HG03442 (cell line): ENCODE data around the gene OR2H2.

ENCODE experiments used
- ATAC-seq: cut with Tn5 transposase; IDR thresholded peaks from one replicate; pipeline ENCODE4 v1.9.1; 2021; ENCODE audit warnings: mild to moderate bottlenecking, moderate library complexity; ENCODE audit not compliant: unreplicated experiment

Gene OR2H2

GRCh38 chr6:29590218-29590808, 5.4 kb downstream of the OR2H2 start:
- no peak for ATAC-seq

DNA sequence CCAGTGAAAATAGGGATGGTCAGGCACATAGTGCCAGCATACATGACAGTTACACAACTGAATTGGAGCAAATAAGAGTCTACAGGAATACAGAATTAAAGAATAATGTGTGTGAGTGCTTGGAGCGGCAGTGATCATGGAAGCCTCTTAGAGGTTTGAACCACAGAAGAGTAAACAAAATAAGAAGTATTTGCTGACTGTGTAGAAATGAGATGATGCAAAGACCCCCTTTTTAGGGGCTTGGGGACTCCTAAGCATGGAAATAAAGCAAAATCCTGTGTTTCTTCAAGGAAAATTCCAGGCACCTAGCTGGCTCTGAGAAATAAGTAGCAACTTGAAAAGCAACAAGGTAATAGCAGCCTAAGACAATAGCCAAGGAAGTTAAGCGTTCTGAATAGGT, 6.8 kb downstream of the OR2H2 start:
- ATAC-seq: no peak

DNA sequence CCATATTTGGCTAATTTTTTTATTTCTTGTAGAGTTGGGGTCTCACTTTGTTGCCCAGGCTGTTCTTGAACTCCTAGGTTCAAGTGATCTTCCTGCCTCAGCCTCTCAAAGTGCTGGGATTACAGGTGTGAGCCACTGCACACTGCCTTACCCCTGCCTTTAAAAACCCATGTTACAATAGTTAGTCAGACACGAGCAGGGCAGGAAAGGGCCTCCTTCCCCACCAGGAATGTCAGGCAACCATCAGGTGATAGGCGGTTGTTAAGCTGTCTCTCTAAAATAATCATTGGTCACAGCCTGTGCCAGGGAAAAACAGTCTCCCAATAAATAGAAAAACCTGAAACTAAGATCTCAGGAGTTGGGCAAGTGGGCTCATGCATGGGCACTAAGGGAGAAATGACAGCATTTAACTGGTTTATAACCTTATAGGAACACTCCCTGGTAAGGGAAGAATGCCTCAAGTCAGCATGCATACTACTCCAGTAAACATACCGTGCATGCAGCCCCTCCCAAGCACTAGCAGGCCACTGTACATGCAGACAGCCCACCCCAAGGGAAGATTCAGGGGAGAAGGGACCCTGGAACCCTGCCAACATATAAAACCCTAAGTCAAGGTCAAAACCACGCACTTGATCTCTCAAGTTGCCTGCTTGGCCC, 8.4 kb downstream of the OR2H2 start:
- no peak for ATAC-seq

- ATAC-seq: no peak
Measured at GRCh38 chr6:29596381-29596900, 11.5 kb downstream of the OR2H2 start.

DNA sequence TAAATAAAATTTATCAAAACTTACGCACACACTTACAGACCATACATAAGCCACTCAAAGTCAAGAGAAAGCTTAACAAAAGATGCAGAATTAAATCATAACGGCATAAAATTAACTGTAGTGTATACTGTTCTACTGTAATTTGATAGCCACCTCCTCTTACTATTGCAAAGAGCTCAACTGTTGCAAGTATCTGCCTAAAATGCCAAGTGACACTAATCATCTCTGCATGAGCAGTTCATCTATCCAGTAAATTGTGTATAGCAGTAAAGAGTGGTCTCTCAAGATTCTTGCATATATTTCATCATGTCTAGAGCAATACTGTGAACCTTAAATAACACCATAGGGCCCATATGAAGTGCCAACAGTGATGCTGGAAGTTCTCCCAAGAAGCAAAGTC, 12.3 kb downstream of the OR2H2 start:
- no peak for ATAC-seq

DNA sequence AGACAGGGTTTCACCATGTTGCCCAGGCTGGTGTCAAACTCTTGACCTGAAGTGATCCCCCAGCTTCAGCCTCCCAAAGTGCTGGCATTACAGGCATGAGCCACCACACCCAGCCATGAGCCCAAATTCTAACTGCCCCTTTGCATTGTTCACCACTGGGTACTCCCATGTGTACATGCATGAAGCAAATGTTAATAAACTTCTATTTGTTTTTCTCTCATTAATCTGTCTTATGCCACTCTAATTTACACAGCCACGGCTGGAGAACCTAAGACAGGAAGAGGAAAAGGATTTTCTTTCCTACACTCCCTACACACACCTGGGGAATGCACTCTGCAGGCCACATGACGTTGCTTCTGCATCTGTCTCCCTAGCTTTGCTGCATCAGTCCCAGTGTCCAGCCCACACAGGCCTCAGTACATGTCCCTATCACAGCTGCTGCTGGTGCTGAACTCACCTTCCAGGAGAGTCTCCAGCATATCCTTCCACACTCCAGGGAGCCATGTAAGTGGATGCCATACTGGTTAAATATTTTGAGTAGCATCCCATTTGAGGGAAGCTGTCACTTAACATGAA, 13.3 kb downstream of the OR2H2 start:
- no peak for ATAC-seq

DNA sequence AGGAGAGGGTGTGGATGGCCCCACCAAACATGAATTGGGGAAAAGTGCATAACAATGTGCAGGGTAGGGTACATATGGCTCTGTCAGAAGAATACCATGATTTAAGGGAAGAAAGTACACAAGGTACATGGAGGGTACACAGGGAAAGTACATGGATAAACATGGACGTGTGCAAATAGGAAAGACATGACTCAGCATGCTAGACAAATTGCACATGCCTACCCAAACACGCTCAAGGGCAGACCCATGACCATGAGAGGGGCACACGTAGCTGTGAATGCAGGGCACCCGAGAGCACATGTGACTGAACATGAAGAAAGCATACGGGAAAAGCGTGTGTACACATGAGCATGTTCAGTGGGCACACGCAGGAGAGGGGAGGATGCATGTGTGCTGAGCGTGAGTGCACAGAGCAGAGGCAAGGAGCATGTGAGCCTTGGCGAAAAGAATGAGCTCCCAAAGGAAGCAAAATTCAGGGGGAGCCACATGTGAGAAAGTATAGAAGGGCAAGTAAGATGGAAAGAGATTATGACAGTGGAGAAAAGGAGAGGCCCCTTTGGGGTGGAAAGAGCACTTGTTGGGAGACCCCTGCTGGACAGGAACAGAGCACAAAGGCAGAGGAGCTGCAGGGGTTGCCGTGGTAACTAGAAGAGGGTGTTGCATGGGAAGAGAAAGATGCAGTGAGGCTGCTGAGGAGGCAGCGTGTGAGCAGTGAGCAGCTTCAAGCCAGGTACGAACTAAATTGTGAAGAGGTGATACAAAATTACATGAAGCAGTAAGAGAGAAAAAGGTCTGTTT, 17.8 kb downstream of the OR2H2 start:
- no peak for ATAC-seq

GRCh38 chr6:29603456-29603855, 18.5 kb downstream of the OR2H2 start:
- no peak for ATAC-seq

DNA sequence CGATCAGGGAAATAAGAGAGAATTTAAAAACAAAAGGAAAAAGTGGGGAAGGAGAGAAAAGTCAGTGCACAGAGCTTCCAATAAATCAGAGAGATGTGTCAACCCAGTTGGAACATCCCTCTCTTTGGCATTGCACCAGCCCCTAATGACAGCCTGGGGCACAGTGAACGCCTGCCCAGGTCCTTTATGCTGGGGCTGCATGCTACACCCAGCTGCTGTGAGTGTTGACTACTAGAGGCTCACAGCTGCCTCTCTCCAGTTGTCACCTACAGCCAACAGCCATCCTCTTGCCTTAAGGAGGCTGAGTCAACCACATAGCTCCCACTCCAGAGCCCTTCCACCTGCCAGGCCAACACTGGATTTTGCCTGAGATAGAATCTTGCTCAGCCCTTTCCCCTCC, 19.0 kb downstream of the OR2H2 start:
- ATAC-seq: no peak

DNA sequence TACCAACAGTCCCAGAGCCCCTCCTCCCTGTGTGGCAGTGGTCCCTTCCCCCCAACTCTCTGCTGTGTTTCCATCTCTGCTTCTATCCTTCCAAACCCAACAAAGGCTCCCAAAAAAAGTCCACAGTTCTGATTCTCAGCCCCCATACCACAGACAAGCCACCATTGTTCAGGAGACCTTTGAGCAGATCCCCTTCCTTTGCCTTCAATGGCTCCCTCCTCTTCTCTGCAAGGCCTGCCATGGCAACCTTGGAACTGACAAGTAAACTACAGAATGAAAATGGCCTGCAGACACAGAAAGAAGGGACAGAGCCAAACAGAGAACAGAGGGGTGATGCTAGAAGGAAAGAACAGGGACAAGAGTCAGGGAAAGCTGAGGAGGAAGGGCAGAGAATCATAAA, 23.2 kb downstream of the OR2H2 start:
- no peak for ATAC-seq

- ATAC-seq: no peak
Measured at GRCh38 chr6:29610540-29610939, 25.6 kb downstream of the OR2H2 start.

DNA sequence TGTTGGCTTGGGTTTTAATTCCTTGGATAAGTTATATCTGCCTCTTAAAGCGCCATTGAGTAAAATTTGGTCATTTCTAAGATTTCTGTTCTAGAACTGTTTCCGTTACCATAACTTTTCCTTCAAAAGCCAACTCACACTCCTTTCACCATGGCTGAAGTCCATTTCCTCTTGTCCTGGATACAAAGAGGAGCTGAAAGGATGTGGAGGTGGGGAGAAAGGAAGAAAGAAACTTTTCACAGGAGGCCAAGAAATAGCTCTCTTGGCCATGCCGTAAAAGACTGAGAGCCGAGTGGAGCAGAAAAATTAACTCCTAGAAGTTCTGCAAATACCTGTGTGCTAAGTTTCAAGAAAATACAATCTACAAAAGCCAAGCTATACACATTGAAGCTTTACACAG, 26.5 kb downstream of the OR2H2 start:
- no peak for ATAC-seq

DNA sequence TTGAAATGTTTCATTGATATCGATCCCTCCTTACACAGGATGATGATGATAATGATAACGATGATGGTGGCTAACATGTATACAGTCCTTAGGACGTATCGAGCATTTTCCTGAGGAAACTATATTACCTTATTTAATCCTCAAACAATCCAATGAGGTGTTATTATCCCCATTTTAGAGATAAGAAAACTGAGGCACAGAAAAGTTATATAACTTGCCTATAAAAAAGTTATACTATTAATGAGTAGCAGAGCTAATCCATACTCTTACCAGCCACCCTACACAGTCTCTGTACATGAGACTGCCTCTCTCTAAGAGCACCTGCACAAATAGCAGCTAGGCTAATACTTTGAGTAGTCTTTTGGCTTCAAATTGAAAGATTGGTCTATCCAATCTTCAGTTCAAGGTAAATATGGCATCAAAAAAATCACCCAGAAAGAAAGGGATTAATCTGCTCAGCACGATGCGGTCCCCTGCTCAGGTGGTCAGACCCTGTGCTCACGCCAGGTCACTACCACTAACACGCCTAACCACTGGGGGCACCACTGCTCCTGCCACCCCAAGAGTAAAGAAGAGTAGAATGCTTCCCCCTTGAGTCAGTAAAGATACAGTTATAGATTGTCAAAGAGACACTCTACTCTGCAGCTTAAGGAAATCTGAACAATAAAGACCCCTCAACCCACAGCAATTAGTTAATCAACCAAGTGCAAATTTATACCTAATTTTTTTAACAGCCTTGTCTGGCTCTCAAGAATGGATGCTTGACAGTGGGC, 33.0 kb downstream of the OR2H2 start:
- no peak for ATAC-seq

DNA sequence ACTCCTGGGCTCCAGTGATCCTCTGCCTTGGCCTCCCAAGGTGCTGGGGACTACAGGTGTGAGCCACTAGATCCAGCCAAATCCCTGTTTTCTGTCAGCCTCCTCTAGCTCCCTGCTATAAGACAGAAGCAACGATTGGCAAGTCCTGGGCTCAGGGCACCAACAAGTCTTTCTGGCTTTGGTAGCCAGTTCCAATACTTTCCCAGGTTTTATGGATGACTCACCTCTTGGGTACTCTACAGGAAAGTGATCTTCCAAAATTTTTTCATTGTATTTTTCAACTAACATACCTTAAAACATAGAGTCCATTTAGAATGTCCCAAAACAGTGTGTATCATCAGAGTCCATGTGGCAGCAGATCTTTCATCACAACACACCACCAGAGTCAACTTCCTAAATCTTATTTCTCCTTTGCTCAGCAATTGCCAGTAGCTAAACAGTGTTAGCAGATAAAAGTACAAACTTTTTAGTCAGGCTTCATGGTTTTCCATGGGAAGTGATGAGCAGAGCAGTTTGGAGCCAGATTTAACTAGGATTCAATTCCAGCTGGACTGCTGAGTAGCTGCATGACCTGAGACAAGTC, 34.7 kb downstream of the OR2H2 start:
- no peak for ATAC-seq

- ATAC-seq: no peak
Measured at GRCh38 chr6:29620630-29621029, 35.7 kb downstream of the OR2H2 start.

- ATAC-seq: no peak
Measured at GRCh38 chr6:29624520-29624961, 39.6 kb downstream of the OR2H2 start.

DNA sequence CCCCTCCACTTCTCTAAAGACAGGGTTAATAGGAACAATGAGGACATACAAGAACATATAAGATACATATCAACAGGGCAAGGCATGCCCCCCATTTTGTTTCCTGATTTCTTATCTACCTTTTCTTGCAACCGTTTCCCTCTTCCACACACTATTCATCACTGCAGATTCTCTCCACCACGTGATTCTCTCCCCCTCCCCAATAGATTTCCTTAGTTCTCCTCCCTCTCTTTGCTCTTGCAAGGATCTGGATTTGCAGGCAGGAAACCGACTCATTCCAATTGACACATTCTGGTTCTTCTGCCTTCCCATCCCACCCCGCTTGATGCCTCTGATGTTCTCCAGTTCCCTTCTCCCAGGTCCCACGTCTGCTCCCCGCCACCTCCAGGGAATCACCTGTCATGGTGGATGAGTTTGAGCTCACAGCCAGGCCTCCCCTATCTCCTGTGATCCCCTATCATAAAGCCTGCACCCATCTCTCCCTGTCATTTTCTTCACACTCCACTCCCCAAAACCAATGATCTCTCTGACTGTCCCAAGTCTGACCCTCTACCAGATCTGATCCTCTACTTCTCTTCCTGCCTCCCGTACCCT, 40.5 kb downstream of the OR2H2 start:
- no peak for ATAC-seq

DNA sequence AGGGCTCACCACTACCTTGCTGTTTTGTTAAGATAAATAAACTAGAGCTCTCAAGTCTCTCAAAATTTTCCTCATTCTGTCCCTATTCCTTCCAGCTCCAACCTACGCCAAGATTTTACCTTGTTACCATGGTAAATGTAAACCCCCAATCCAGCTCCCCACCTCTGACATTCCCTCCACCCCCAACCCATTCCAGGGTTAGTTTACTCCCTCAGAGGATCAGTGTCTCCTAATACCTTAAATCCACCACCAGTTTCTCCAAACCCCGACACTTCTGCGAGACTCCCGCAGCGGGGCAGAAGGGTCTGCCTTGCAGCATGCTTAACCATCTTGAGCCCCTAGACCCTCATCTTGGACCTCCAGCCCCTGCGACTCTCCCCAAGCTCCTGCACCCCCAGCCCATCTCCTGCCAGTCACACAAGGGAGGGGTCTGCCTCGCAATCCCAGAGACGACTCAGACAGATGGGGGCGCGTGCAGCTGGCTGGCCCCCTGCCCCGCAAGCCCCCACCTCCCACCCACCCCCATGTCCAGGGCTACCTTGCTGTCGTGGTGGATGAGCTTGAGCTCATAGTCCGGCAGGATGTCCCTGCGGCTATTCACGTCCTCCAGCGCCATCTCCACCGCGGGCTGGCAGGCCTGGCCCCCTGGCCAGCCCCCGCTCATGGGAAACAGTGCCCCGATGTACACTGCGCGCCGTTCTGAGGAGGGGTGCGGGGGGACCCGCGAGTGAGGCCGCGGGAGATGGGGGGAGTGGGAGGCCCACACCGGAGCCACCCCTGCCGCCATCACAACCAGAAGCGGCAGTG, 42.2 kb downstream of the OR2H2 start:
- no peak for ATAC-seq

- ATAC-seq: no peak
Measured at GRCh38 chr6:29627755-29628418, 43.0 kb downstream of the OR2H2 start.
